Measurements from ENCODE around the gene MAPK7. TPM values are rescaled to one million over a fixed set of nuclear protein-coding genes. Genes with fewer than 3 reads are reported as not detected.
A peak's percentile ranks its signal among the peaks of the same experiment; 100 is the strongest.

The MAPK7 gene
- total RNA-seq, 2 donors from 2014 or later: 49.2 to 51.2 TPM

DNA sequence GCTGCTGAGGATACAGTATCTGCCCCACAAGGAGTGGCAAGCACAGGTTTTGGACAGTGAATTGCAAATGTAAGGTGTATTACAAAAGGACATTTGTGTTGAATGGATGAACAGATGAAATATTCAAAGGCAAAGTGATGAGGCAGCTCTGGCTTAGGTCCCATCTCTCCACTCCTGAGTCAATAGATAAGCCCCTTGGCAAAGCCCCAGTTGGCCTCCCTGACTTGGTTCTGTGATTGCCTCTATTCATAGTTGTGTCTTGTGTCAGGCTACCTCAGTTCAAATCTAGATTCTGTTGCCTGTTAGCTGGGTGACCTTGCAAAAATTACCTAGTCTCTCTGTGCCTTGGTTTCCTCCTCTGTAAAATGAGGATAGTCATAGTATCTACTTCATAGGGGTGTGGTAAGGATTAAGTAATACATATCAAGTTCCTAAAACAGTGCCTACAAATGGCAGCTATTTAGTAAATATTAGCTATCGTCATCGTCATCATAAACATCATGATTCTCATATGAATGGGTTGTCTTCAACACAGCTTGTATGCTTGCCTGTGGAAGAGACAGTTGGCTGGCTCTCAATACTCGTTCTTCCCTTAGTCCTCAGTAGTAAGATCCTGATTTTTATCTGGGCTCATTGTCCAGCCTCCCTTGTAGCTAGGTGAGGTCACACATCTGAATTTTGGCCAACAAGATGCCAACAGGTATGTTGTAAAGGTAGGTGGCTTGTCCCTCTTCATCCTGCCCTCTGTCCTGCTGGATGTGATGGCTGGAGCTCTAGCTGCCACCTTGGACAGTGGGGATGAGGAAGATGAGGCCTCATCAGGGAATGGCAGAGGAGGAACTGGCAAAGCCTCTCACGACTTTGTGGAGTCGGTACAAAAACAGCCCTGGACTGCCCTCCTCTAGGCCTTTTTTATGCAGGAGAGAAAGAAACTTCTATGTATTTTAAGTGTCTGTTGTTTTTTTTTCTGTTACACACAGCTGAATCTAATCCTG is 10.8 kb downstream of the MAPK7 start:
- H3K27me3 ChIP-seq (replicated peaks; ENCODE audit: insufficient read depth): no peaks in the 10 kb centered on the region
- H3K4me3 ChIP-seq: no peak overlapping the region
- H3K4me1 ChIP-seq (ENCODE audit: control insufficient read depth in 1 of 2, low read depth in 2 of 2): peaks cover 58 to 92% of the 10 kb centered on the region in 2 donors
- DNase-seq (ENCODE audit: low spot score) (no peak), ATAC-seq (ENCODE audit: insufficient number of reproducible peaks, low FRiP score, low read depth) (no peak)
- H3K27ac ChIP-seq: peak overlapping the region; percentile 98 to 99
- TF ChIP-seq, protein P1, sequence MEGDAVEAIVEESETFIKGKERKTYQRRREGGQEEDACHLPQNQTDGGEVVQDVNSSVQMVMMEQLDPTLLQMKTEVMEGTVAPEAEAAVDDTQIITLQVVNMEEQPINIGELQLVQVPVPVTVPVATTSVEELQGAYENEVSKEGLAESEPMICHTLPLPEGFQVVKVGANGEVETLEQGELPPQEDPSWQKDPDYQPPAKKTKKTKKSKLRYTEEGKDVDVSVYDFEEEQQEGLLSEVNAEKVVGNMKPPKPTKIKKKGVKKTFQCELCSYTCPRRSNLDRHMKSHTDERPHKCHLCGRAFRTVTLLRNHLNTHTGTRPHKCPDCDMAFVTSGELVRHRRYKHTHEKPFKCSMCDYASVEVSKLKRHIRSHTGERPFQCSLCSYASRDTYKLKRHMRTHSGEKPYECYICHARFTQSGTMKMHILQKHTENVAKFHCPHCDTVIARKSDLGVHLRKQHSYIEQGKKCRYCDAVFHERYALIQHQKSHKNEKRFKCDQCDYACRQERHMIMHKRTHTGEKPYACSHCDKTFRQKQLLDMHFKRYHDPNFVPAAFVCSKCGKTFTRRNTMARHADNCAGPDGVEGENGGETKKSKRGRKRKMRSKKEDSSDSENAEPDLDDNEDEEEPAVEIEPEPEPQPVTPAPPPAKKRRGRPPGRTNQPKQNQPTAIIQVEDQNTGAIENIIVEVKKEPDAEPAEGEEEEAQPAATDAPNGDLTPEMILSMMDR (IDR thresholded peaks at IDR 0.05): no peak
- H3K9me3 ChIP-seq: no peaks in the 10 kb centered on the region
- H3K36me3 ChIP-seq: no peaks in the 10 kb centered on the region

DNA sequence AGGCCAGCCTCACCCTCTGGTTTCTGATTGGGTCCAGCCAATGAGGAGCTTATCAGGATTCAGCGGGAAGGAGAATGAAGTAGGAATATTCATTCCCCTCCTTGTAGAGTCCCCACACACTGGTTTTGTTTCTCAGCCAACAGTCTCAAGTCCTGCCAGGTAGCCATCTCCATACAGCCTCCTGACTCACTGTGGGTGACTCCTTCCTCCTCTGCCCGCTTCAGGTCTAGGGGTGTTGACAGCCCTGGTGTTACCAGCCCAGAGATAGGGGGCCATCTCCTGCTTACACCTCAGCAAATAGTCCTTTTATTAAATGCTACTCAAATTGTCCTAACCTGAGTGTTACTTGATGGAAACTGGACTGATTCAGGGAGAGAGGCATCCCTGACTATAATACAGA is 12.7 kb downstream of the MAPK7 start:
- TF ChIP-seq, protein P1 (IDR thresholded peaks at IDR 0.05): no peak
- Histone ChIP-seq H3K4me3 (no peak overlapping the region), H3K27me3 (replicated peaks; ENCODE audit: insufficient read depth) (no peaks in the 10 kb centered on the region), H3K27ac (peak overlapping the region; percentile 98 to 99), H3K4me1 (ENCODE audit: control insufficient read depth in 1 of 2, low read depth in 2 of 2) (peaks cover 45 to 73% of the 10 kb centered on the region in 2 donors), H3K36me3 (no peaks in the 10 kb centered on the region), H3K9me3 (no peaks in the 10 kb centered on the region)
- no peak for DNase-seq (ENCODE audit: low spot score)
- ATAC-seq (ENCODE audit: insufficient number of reproducible peaks, low FRiP score, low read depth): no peak

DNA sequence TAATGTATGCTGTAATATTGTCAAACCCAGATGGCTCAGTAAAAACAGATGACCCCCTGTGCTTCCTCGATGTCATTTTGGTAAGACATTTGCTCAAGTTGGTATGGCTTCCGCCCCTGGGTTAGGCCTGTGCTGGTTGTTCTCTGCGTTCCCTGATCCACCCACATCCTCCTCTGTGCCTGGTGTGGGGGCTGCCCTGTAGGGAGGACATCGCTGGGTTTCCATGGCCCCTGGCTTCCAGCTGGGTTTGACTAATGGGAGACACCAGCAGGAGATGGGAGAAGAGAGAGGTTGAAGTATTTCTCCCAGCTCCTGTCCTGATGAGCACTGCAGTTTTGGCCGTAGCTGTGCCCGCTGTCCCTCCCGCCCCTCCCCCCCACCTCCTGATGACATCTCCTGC is 13.1 kb downstream of the MAPK7 start:
- Histone ChIP-seq H3K27ac (peak overlapping the region; percentile 98 to 99), H3K36me3 (no peaks in the 10 kb centered on the region), H3K9me3 (no peaks in the 10 kb centered on the region), H3K4me1 (ENCODE audit: control insufficient read depth in 1 of 2, low read depth in 2 of 2) (peaks cover 43 to 68% of the 10 kb centered on the region in 2 donors), H3K27me3 (replicated peaks; ENCODE audit: insufficient read depth) (no peaks in the 10 kb centered on the region), H3K4me3 (no peak overlapping the region)
- ATAC-seq (ENCODE audit: insufficient number of reproducible peaks, low FRiP score, low read depth) (no peak), DNase-seq (ENCODE audit: low spot score) (no peak)
- TF ChIP-seq, protein P1 (IDR thresholded peaks at IDR 0.05): no peak

DNA sequence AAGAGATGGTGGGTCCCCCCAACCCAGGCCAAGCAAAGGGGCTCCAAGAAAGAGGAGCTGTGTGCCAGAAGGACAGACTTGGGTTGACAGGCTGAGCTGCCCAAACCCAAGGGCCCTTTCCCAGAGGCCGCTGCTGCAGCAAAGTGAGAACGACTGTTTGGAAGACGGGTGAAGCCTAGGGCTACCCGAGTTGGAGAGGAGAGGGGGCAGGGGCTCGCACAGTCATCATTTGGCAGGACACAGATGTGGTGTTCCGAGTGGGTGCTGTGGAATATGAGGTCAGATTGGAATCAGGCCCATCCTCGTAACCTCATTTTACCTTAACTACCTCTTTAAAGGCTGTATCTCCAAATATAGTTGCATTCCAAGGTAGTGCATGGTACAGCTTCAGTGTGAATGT is 14.0 kb downstream of the MAPK7 start:
- ATAC-seq (ENCODE audit: insufficient number of reproducible peaks, low FRiP score, low read depth): no peak
- peaks cover 40 to 66% of the 10 kb centered on the region in 2 donors for H3K4me1 ChIP-seq (ENCODE audit: control insufficient read depth in 1 of 2, low read depth in 2 of 2)
- H3K4me3 ChIP-seq: no peak overlapping the region
- no peaks in the 10 kb centered on the region for H3K27me3 ChIP-seq (replicated peaks; ENCODE audit: insufficient read depth)
- H3K9me3 ChIP-seq: no peaks in the 10 kb centered on the region
- no peak for DNase-seq (ENCODE audit: low spot score)
- no peaks in the 10 kb centered on the region for H3K36me3 ChIP-seq
- TF ChIP-seq, protein P1 (IDR thresholded peaks at IDR 0.05): no peak
- H3K27ac ChIP-seq: peak overlapping the region; percentile 98 to 99

DNA sequence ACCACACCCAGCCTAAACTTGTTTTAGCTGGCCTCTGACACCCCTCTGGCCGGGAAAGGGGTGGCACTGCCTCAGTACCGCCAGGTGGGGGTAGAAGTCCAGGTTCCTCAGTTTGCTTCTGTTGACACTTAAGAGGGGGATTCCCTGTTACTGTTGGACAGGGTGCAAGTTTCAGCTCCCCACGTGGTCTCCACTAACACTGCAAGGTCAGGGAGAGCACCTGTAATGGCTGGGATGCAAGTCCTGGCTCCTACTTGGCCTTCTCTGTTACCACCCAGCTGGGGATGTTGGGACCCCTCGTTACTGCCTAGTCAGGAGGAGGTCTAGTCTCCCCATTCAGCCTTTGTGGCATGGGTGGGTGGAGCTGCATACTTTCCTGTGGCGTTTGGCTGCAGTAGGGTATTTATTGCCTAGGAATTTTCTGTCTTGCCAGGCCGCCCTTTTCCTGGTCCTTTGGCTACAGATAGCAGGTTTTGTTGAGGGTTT is 19.3 kb downstream of the MAPK7 start:
- DNase-seq (ENCODE audit: low spot score) (no peak), ATAC-seq (ENCODE audit: insufficient number of reproducible peaks, low FRiP score, low read depth) (no peak)
- Histone ChIP-seq H3K4me3 (peak overlapping the region; percentile 37), H3K27me3 (replicated peaks; ENCODE audit: insufficient read depth) (no peaks in the 10 kb centered on the region), H3K27ac (peak overlapping the region; percentile 82 to 87), H3K36me3 (no peaks in the 10 kb centered on the region), H3K9me3 (no peaks in the 10 kb centered on the region), H3K4me1 (ENCODE audit: control insufficient read depth in 1 of 2, low read depth in 2 of 2) (peaks cover 21 to 39% of the 10 kb centered on the region in 2 donors)
- TF ChIP-seq, protein P1 (IDR thresholded peaks at IDR 0.05): no peak
